GM18909 (cell line): Measurements from ENCODE around the gene DOCK3.
"Not testable (repeated sequence)": the region's sequence is repeated elsewhere in the genome, so short reads cannot be mapped to it uniquely, and the experiment has no call there.

ENCODE experiments used
- ATAC-seq: cut with Tn5 transposase; IDR thresholded peaks from one replicate; pipeline ENCODE4 v1.9.1; 2021; ENCODE audit warnings: mild to moderate bottlenecking; ENCODE audit not compliant: unreplicated experiment, poor library complexity

DOCK3 gene

DNA sequence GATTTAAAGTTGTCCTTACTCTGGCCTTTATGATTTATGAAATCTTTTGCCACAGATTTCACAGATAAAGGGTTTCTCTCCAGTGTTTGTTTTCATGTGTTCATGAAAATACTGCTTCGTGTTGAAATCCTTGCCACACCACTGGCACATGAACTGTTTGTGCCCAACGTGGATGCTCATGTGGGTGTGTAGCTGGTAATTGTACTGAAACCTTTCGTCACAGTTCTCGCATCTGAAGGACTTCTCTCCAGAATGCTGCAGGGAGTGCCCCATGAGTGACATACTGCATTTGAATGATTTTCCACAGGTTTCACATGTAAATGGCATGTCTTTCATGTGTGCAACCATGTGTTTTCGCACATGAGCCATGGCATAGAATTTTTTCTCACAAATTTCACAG lies 111.9 kb downstream of the DOCK3 start:
- ATAC-seq = no peak

GRCh38 chr3:50790894-50791293 lies 116.2 kb downstream of the DOCK3 start:
- ATAC-seq = not testable (repeated sequence)

GRCh38 chr3:50792568-50792967 lies 117.8 kb downstream of the DOCK3 start:
- no peak for ATAC-seq

DNA sequence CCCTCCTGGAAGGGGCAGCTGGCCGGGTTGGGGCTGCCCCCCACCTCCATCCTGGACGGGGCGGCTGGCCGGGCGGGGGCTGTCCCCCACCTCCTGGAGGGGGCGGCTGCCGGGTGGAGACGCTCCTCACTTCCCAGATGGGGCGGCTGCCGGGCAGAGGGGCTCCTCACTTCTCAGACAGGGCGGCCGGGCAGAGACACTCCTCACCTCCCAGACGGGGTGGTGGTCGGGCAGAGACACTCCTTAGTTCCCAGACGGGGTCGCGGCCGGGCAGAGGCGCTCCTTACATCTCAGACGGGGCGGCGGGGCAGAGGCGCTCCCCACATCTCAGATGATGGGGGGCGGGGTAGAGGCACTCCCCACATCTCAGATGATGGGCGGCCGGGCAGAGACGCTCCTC lies 129.1 kb downstream of the DOCK3 start:
- ATAC-seq = not testable (repeated sequence)

GRCh38 chr3:50804376-50804775 lies 129.6 kb downstream of the DOCK3 start:
- not testable (repeated sequence) for ATAC-seq

- ATAC-seq = no peak
Observed at GRCh38 chr3:50805321-50805720, 130.6 kb downstream of the DOCK3 start.

DNA sequence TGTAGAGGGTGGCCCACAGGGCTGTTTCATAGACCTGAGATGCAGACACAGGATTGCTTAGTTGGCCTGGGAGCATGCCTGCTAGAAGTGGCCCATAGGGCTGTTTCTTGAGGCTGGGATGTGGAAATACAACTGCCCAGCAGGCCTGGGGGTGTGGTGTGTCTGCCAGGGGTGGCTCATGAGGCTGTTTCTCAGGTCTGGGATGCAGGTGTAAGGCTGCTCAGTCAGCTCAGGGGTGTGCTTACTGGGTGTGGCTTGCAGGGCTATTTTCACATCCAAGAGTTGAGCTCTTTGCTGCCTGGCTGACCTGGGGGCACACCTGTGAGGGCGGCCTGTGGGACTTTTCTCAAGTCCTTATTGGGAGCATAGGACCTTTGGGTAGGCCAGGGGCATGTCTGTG lies 131.3 kb downstream of the DOCK3 start:
- ATAC-seq = no peak

DNA sequence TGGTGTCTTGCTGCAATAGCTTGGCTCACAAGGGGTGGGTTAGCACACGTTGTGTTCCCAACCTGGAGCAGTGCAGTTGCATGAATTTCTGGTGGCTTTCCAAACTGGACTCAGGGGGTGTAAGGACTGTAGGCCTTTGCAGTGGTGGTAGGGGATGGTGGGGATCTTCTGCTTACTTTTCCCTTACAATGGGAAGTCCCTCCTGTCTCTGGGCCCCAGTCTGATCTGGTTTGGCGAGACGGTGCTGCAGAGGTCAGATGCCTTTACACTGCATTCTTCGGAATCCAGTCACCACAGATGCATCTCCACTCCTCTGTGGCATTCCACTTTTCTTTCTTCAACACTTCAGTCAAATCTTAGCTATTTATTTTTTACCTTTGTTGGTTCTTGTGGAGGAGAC lies 132.1 kb downstream of the DOCK3 start:
- ATAC-seq = no peak

DNA sequence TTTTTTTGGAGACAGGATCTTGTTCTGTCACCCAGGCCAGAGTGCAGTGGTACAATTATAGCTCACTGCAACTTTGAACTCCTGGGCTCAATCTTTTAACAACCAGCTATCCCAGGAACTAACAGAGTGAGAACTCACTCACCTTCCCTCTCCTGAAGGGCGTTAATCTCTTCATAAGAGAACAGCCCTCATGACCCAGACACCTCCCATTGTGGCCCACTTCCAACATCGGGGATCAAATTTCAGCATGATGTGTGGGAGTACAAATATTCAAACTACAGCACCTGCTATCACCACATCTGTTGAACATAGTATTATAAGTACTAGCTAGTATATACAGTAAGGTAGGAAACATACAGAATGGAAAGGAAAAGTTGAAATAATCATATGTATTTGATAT lies 132.5 kb downstream of the DOCK3 start:
- ATAC-seq = no peak

- no peak for ATAC-seq
Observed at GRCh38 chr3:50811893-50812292, 137.2 kb downstream of the DOCK3 start.

- ATAC-seq = no peak
Observed at GRCh38 chr3:50815844-50816243, 141.1 kb downstream of the DOCK3 start.

DNA sequence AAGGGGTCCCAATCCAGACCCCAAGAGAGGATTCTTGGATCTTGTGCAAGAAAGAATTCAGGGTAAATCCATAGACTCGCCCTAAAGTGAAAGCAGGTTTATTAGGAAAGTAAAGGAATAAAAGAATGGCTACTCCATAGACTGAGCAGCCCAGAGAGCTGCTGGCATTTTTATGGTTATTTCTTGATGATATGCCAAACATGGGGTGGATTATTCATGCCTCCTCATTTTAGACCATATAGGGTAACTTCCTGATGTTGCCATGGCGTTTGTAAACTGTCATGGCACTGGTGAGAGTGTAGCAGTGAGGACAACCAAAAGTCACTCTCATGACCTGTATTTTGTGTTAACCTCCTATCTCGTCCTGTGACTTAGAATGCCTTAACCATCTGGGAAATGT lies 142.2 kb downstream of the DOCK3 start:
- no peak for ATAC-seq

DNA sequence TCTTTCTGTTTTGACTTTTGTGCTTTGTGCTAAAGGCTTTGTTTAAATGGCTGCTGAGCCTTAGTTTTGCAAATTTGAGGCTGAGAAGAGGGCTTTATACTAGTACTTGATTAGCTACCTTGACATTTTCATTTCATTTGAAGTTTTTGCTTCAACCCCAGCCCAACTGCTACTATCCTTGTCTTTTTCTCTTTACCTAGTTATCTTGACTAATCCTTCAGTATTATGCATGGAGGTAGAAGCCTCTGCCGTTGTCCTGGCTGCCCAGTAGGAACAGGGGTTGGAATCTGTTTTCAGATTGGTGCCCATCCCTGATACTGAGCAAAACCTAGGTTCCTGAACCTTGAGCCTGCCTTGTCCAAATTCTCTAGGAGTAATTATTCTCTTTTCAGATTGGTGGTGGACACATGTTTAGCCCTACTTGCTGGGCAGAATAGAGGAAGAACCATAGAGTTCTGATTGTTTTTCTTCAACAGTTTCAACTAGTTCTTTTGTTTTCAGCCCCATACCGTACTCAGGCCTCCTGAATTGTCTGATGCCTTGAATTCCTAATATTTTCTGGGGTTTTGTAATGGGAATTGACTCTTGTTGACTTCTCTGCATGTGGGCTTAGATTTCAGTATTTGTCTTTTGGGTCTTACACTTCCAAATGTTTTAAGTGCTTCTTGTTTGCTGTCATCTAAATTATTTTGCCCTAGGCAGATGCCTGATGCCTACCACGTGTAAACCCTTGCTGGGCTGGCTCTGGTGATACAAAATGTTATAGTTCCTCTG lies 143.2 kb downstream of the DOCK3 start:
- ATAC-seq = no peak

DNA sequence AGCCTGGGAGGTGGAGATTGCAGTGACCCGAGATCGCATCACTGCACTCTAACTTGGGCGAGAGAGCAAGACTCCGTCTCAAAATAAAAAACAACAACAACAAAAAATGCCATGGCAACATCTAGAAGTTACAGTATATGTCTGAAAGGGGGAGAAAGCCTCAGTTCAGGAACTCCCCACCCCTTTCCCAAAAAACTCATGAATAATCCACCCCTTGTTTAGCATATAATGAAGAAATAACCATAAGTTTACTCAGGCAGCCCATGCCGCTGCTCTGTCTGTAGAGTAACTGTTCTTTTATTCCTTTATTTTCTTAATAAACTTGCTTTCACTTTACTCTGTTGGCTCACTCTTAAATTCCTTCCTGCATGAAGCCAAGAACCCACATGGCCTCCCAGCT lies 145.2 kb downstream of the DOCK3 start:
- no peak for ATAC-seq

- no peak for ATAC-seq
Observed at GRCh38 chr3:50825841-50826240, 151.1 kb downstream of the DOCK3 start.

DNA sequence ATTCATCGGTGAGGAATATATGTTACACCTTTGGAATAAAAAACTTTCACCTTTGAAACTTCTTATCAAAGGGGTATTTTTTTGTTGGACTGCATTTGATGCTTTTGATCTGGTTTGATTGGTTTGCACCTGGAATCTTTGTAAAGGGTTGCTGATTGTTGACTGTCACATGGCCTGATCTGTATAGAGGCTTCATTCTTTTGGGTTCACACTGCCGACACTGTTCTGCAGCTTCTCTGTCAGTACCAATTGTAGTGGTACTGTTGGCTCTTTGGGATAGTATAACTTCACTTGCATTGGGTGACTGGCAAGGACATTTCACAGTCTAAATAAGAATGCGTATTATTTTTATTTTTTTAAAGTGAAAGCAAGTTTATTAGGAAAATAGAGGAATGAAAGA lies 155.7 kb downstream of the DOCK3 start:
- no peak for ATAC-seq

DNA sequence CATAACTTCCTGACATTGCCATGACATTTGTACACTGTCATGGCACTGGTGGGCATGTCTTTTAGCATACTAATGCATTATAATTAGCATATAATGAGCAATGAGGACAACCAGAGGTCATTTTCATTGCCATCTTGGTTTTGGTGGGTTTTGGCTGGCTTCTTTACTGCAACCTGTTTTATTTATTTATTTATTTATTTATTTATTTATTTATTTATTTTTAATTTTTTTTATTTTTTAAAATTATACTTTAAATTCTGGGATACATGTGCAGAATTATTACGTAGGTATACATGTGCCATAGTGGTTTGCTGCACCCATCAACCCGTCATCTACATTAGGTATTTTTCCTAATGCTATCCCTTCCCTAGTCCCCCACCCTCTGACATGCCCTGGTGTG lies 156.3 kb downstream of the DOCK3 start:
- ATAC-seq = not testable (repeated sequence)

DNA sequence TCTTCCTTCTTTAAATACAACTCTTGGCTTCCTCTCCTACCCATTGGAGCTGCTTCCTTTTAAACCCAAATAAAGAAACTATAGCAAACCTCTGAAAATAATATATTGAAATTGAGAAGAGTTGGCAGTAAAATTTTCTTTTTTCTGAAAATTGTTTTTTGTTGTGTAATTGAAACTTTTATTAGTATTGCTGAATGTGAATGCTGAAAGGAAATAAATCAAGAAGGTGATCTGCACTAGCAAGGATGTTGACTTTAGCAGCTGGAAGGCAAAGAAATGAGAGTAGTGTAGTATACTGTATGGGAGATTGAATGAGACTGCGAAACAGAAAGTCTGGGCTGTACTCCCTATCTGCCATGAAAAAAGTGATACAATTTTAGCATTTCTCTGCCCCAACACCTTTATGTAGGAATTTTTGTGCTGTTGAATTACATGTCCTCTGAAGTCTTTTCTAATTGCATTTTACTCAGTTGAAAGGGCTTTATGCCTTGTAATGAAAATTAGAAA lies 166.3 kb downstream of the DOCK3 start:
- no peak for ATAC-seq

- ATAC-seq = no peak
Observed at GRCh38 chr3:50848308-50848707, 173.6 kb downstream of the DOCK3 start.

DNA sequence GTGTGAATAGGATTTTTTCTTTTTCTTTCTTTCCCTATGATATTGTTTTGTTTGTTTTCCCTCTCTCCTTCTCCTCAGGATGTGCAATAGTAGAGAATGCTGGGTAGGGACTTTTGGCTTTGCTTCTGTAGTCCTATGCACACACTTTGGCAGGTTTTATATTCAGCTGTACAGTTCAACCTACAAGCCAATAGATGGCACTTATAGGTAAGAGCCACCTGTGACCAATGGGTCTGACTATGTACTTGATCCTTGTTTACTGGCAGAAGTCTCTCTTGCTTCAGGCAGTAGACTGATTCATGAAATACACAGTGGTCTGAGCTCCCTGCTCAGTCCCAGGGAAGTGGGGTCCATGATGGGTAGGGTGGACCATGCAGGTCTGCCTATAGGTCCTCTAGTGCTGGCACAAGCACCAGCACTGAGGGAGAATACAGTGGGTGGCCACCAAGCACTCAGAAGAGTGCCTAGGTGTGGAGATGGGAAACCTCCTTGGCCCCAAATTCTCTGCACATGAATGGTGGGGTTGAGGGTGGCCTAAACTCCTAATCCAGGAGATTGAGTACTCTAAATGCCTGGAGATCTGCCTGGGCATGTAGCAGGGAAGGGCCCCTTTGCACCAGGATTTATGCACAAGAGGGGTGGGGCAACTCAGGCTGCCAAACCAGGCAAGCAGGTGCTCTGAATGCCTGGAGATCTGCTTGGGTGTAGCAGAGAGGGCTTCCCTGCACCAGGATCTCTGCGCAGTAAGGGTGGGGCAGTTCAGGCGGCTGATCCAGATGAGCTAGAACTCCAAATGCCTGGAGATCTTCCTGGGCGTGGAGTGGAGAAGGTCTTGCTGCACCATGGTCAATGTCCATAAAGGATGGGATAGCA lies 176.1 kb downstream of the DOCK3 start:
- ATAC-seq = no peak

- ATAC-seq = no peak
Observed at GRCh38 chr3:50853936-50854335, 179.2 kb downstream of the DOCK3 start.
